Measurements from ENCODE around the gene OLIG1. TPM values are rescaled to one million over a fixed set of nuclear protein-coding genes. Genes with fewer than 3 reads are reported as not detected.

OLIG1 gene
- total and polyA plus RNA-seq, 2 of the 13 experiments (the other 11 are each of a cell fraction or from before 2014, with no cell fraction given) = not detected

GRCh38 chr21:33025106-33025488, 44.8 kb upstream of the OLIG1 start (continued):
- TF ChIP-seq ZNF407 (CRISPR knock-in tag; IDR thresholded peaks at IDR 0.05; ENCODE audit: not compliant biosample characterization) (no peak), NFYB (CRISPR knock-in tag; IDR thresholded peaks at IDR 0.05) (no peak), ZBED4 (CRISPR knock-in tag; IDR thresholded peaks at IDR 0.05; ENCODE audit: borderline replicate concordance) (no peak), MED1 (CRISPR knock-in tag; IDR thresholded peaks at IDR 0.05) (no peak), PAX8 (CRISPR knock-in tag; IDR thresholded peaks at IDR 0.05; ENCODE audit: borderline replicate concordance) (no peak), ZNF24 (IDR thresholded peaks at IDR 0.05) (no peak), ZNF710 (CRISPR knock-in tag; IDR thresholded peaks at IDR 0.05; ENCODE audit: borderline replicate concordance) (no peak), NR3C1 (CRISPR knock-in tag; IDR thresholded peaks at IDR 0.05) (no peak), CBFB (CRISPR knock-in tag; IDR thresholded peaks at IDR 0.05) (no peak), RFX5 (IDR thresholded peaks at IDR 0.05; ENCODE audit: low read depth, low read length) (no peak), GATAD2A (CRISPR knock-in tag; IDR thresholded peaks at IDR 0.05) (no peak)

Data from HepG2 (cell line).